ENCODE results near the gene SPX. TPM values are rescaled to one million over a fixed set of nuclear protein-coding genes. Genes with fewer than 3 reads are reported as not detected.

Gene SPX
- 3.4 and 6.3 TPM in 2 replicates for total RNA-seq

- Histone ChIP-seq H3K36me3 (ENCODE audit: control insufficient read depth, insufficient read depth, low read length) (no peaks in the 10 kb centered on the region), H3K4me3 (ENCODE audit: low read depth, low read length) (peak within 1 kb of the TSS; percentile 56), H3K27me3 (ENCODE audit: control insufficient read depth, insufficient read depth, low read length) (no peaks in the 10 kb centered on the region)
- DNase-seq (ENCODE audit: low read depth) (peak; percentile 82), FAIRE-seq (no peak)
- no peak for TF ChIP-seq CTCF (IDR thresholded peaks at IDR 0.05; ENCODE audit: insufficient read depth, low read length, severe bottlenecking)
Observed at GRCh38 chr12:21526053-21526452, at the start of gene SPX. Gene SPX, plus strand, starts transcription at chr12:21526296. Its CDS starts 177 bp downstream, at chr12:21526473.

GRCh38 chr12:21476949-21477348 is 49.1 kb upstream of the SPX start:
- no peak for TF ChIP-seq CTCF (IDR thresholded peaks at IDR 0.05; ENCODE audit: insufficient read depth, low read length, severe bottlenecking)
- Histone ChIP-seq H3K27me3 (ENCODE audit: control insufficient read depth, insufficient read depth, low read length) (no peaks in the 10 kb centered on the region), H3K36me3 (ENCODE audit: control insufficient read depth, insufficient read depth, low read length) (peaks cover 1% of the 10 kb centered on the region), H3K4me3 (ENCODE audit: low read depth, low read length) (no peak overlapping the region)
- DNase-seq (ENCODE audit: low read depth), result peak; percentile 54
- no peak for FAIRE-seq

- H3K4me3 ChIP-seq (ENCODE audit: low read depth, low read length), result no peak overlapping the region
- no peaks in the 10 kb centered on the region for H3K27me3 ChIP-seq (ENCODE audit: control insufficient read depth, insufficient read depth, low read length)
- FAIRE-seq (no peak), DNase-seq (ENCODE audit: low read depth) (no peak)
- TF ChIP-seq CTCF (IDR thresholded peaks at IDR 0.05; ENCODE audit: insufficient read depth, low read length, severe bottlenecking), result no peak
- H3K36me3 ChIP-seq (ENCODE audit: control insufficient read depth, insufficient read depth, low read length), result peaks cover 3% of the 10 kb centered on the region
Observed at GRCh38 chr12:21478756-21479455, 47.2 kb upstream of the SPX start.

GRCh38 chr12:21483531-21483930 is 42.6 kb upstream of the SPX start:
- Histone ChIP-seq H3K36me3 (ENCODE audit: control insufficient read depth, insufficient read depth, low read length) (peaks cover 3% of the 10 kb centered on the region), H3K27me3 (ENCODE audit: control insufficient read depth, insufficient read depth, low read length) (no peaks in the 10 kb centered on the region), H3K4me3 (ENCODE audit: low read depth, low read length) (no peak overlapping the region)
- no peak for TF ChIP-seq CTCF (IDR thresholded peaks at IDR 0.05; ENCODE audit: insufficient read depth, low read length, severe bottlenecking)
- FAIRE-seq (no peak), DNase-seq (ENCODE audit: low read depth) (no peak)

GRCh38 chr12:21485998-21486397 is 40.1 kb upstream of the SPX start:
- peaks cover 2% of the 10 kb centered on the region for H3K36me3 ChIP-seq (ENCODE audit: control insufficient read depth, insufficient read depth, low read length)
- FAIRE-seq (no peak), DNase-seq (ENCODE audit: low read depth) (no peak)
- H3K27me3 ChIP-seq (ENCODE audit: control insufficient read depth, insufficient read depth, low read length), result no peaks in the 10 kb centered on the region
- no peak for TF ChIP-seq CTCF (IDR thresholded peaks at IDR 0.05; ENCODE audit: insufficient read depth, low read length, severe bottlenecking)
- H3K4me3 ChIP-seq (ENCODE audit: low read depth, low read length), result no peak overlapping the region

GRCh38 chr12:21499765-21500164 is 26.3 kb upstream of the SPX start:
- DNase-seq (ENCODE audit: low read depth) (no peak), FAIRE-seq (no peak)
- Histone ChIP-seq H3K36me3 (ENCODE audit: control insufficient read depth, insufficient read depth, low read length) (peaks cover 8% of the 10 kb centered on the region), H3K4me3 (ENCODE audit: low read depth, low read length) (no peak overlapping the region), H3K27me3 (ENCODE audit: control insufficient read depth, insufficient read depth, low read length) (no peaks in the 10 kb centered on the region)
- TF ChIP-seq CTCF (IDR thresholded peaks at IDR 0.05; ENCODE audit: insufficient read depth, low read length, severe bottlenecking), result no peak
